ENCODE measurements around the gene TGFBI. TPM values are rescaled to one million over a fixed set of nuclear protein-coding genes. Genes with fewer than 3 reads are reported as not detected.

The TGFBI gene
- total RNA-seq, 1 donor from 2014 or later = 9.5 TPM

GRCh38 chr5:136013559-136013958, 15.2 kb upstream of the TGFBI start:
- no peak overlapping the region for H3K4me3 Mint-ChIP-seq
- H3K9me3 Mint-ChIP-seq = no peaks in the 10 kb centered on the region
- H4K20me1 ChIP-seq (ENCODE audit: low read depth) = no peaks in the 10 kb centered on the region
- no peaks in the 10 kb centered on the region for H3K27me3 ChIP-seq
- H3K4me1 Mint-ChIP-seq = peaks cover 4% of the 10 kb centered on the region
- H3K36me3 Mint-ChIP-seq = no peaks in the 10 kb centered on the region
- H3K36me3 ChIP-seq = no peaks in the 10 kb centered on the region
- no peaks in the 10 kb centered on the region for H3K4me1 ChIP-seq
- H3K27ac ChIP-seq = no peak overlapping the region
- H2AFZ ChIP-seq (replicated peaks) = no peak overlapping the region
- DNase-seq (ENCODE audit: low spot score) = no peak
- no peaks in the 10 kb centered on the region for H3F3A ChIP-seq (ENCODE audit: low read depth)
- no peak overlapping the region for H3K4me3 ChIP-seq
- TF ChIP-seq EZH2phosphoT487 (IDR thresholded peaks at IDR 0.05) (no peak), EZH2 (IDR thresholded peaks at IDR 0.05) (no peak)
- TF ChIP-seq, protein P1, sequence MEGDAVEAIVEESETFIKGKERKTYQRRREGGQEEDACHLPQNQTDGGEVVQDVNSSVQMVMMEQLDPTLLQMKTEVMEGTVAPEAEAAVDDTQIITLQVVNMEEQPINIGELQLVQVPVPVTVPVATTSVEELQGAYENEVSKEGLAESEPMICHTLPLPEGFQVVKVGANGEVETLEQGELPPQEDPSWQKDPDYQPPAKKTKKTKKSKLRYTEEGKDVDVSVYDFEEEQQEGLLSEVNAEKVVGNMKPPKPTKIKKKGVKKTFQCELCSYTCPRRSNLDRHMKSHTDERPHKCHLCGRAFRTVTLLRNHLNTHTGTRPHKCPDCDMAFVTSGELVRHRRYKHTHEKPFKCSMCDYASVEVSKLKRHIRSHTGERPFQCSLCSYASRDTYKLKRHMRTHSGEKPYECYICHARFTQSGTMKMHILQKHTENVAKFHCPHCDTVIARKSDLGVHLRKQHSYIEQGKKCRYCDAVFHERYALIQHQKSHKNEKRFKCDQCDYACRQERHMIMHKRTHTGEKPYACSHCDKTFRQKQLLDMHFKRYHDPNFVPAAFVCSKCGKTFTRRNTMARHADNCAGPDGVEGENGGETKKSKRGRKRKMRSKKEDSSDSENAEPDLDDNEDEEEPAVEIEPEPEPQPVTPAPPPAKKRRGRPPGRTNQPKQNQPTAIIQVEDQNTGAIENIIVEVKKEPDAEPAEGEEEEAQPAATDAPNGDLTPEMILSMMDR (IDR thresholded peaks at IDR 0.05) = no peak
- H3K9ac ChIP-seq = no peak overlapping the region
- no peaks in the 10 kb centered on the region for H3K79me2 ChIP-seq (ENCODE audit: low read depth)
- H3K4me2 ChIP-seq = no peak overlapping the region
- peaks cover 2% of the 10 kb centered on the region for H3K27me3 Mint-ChIP-seq (ENCODE audit: insufficient read depth, low read depth)
- no peak overlapping the region for H3K27ac Mint-ChIP-seq
- H3K9me3 ChIP-seq (ENCODE audit: low read depth) = no peaks in the 10 kb centered on the region

GRCh38 chr5:136014049-136015002, 14.5 kb upstream of the TGFBI start:
- Mint-ChIP-seq H3K9me3 (no peaks in the 10 kb centered on the region), H3K36me3 (no peaks in the 10 kb centered on the region), H3K4me1 (peaks cover 11% of the 10 kb centered on the region), H3K27ac (no peak overlapping the region), H3K27me3 (ENCODE audit: insufficient read depth, low read depth) (peaks cover 5% of the 10 kb centered on the region), H3K4me3 (no peak overlapping the region)
- Histone ChIP-seq H3K4me3 (no peak overlapping the region), H3K4me2 (no peak overlapping the region), H4K20me1 (ENCODE audit: low read depth) (no peaks in the 10 kb centered on the region), H3K27me3 (no peaks in the 10 kb centered on the region), H3K79me2 (ENCODE audit: low read depth) (no peaks in the 10 kb centered on the region), H3K27ac (no peak overlapping the region), H3F3A (ENCODE audit: low read depth) (no peaks in the 10 kb centered on the region), H2AFZ (replicated peaks) (no peak overlapping the region), H3K9ac (no peak overlapping the region), H3K9me3 (ENCODE audit: low read depth) (no peaks in the 10 kb centered on the region), H3K4me1 (no peaks in the 10 kb centered on the region), H3K36me3 (no peaks in the 10 kb centered on the region)
- no peak for DNase-seq (ENCODE audit: low spot score)
- TF ChIP-seq EZH2phosphoT487 (IDR thresholded peaks at IDR 0.05) (no peak), EZH2 (IDR thresholded peaks at IDR 0.05) (no peak)
- TF ChIP-seq, protein P1 (IDR thresholded peaks at IDR 0.05) = no peak

DNA sequence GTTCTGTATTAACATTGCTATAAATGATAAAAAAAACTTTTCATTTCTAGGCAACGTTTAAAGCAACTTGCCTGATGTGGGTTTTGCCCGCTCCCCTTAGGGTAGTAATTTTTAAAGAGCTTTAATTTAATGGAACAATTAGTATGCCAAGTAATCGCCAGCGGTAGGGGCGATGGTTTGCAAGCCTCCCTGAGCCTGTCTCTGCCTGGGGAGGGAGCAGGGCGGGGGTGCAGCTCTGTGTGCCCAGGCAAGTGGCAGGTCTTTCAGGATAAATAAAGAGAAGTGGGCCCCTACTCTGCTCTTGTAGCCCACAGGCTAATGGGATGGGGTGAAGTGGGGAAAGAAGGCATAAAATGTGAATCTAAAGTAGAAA, 13.8 kb upstream of the TGFBI start:
- DNase-seq (ENCODE audit: low spot score) = no peak
- Histone ChIP-seq H3K9me3 (ENCODE audit: low read depth) (no peaks in the 10 kb centered on the region), H3K27ac (no peak overlapping the region)

More for the DNA sequence above, 13.8 kb upstream of the TGFBI start:
- Histone ChIP-seq H3K9ac (no peak overlapping the region), H3K4me1 (no peaks in the 10 kb centered on the region), H3K4me2 (no peak overlapping the region), H3K79me2 (ENCODE audit: low read depth) (no peaks in the 10 kb centered on the region), H4K20me1 (ENCODE audit: low read depth) (no peaks in the 10 kb centered on the region), H3K36me3 (no peaks in the 10 kb centered on the region), H2AFZ (replicated peaks) (no peak overlapping the region), H3K27me3 (no peaks in the 10 kb centered on the region), H3F3A (ENCODE audit: low read depth) (no peaks in the 10 kb centered on the region), H3K4me3 (no peak overlapping the region)
- H3K36me3 Mint-ChIP-seq = no peaks in the 10 kb centered on the region
- H3K4me1 Mint-ChIP-seq = peaks cover 16% of the 10 kb centered on the region
- H3K27ac Mint-ChIP-seq = no peak overlapping the region
- H3K4me3 Mint-ChIP-seq = no peak overlapping the region
- TF ChIP-seq, protein P1 (IDR thresholded peaks at IDR 0.05) = no peak
- TF ChIP-seq EZH2phosphoT487 (IDR thresholded peaks at IDR 0.05) = no peak
- peaks cover 4% of the 10 kb centered on the region for H3K27me3 Mint-ChIP-seq (ENCODE audit: insufficient read depth, low read depth)
- no peaks in the 10 kb centered on the region for H3K9me3 Mint-ChIP-seq
